Measurements from ENCODE around the gene TDRD7.

- no peak for TF ChIP-seq EZH2 (IDR thresholded peaks at IDR 0.05)
- TF ChIP-seq POLR2AphosphoS5 (IDR thresholded peaks at IDR 0.05; ENCODE audit: borderline replicate concordance, low read depth, low read length), result no peak
- TF ChIP-seq FOXP2 (optimal IDR thresholded peaks at IDR 0.05; ENCODE audit: control extremely low read depth, extremely low read length, insufficient read depth), result no peak
Observed at GRCh38 chr9:97534961-97535594, 123.2 kb downstream of the TDRD7 start.

Measured in SK-N-MC (cell line).